Motor neuron (in vitro differentiated cells): ENCODE results near the gene ARFGAP1. TPM values are rescaled to one million over a fixed set of nuclear protein-coding genes. Genes with fewer than 3 reads are reported as not detected.
A peak's percentile ranks its signal among the peaks of the same experiment; 100 is the strongest.

Source experiments
- ATAC-seq, 8 experiments: fragments of 200-7000 bp; cut with Tn5 transposase; replicated peaks in 6 of 8; 2 replicates each; pipeline ENCODE4 v1.8.0; 2021; ENCODE audit warnings: mild to moderate bottlenecking in 8 of 8, moderate library complexity in 8 of 8
- H3K27ac ChIP-seq, 2 donors: fragments of 250-450 bp; sonication (Bioruptor Pico); 2 replicates each; pipeline ENCODE4 v1.9.0; 2021; ENCODE audit warnings: antibody characterized with exemption in 2 of 2, mild to moderate bottlenecking in 2 of 2, moderate library complexity in 1 of 2
- H3K4me1 ChIP-seq, 2 donors: fragments of 250-450 bp; sonication (Bioruptor Pico); replicated peaks in 1 of 2; 2 replicates each; pipeline ENCODE4 v1.6.1; 2021; ENCODE audit warnings: antibody characterized with exemption in 2 of 2, mild to moderate bottlenecking in 2 of 2, moderate library complexity in 1 of 2
- H3K4me3 ChIP-seq, 5 donors: fragments of 250-450 bp; sonication (Bioruptor Pico); 2 replicates each; pipeline ENCODE4 v1.9.0; 2021; ENCODE audit warnings: antibody characterized with exemption in 5 of 5, mild to moderate bottlenecking in 5 of 5, moderate library complexity in 4 of 5
- WGBS, 10 experiments: fragments of 450-650 bp; shearing (Covaris generic); methylation state at CpG; one replicate each; pipeline ENCODE4 v1.0.0; 2022; 5-methylcytosine and 5-hydroxymethylcytosine counted together
- in situ Hi-C, 9 experiments: fragments of 400-800 bp; cut with MboI; loops; one replicate each; pipeline ENCODE4 v1.15.0; 2021; ENCODE audit warnings: low sequenced_read_pairs in 9 of 9, low pct_unique_long_range_greater_than_20kb in 2 of 9; ENCODE audit not compliant: unreplicated experiment in 9 of 9
- total RNA-seq, 8 experiments: library from RNA; unstranded; fragments of 300-600 nt; gene quantifications; 2 replicates each; pipeline versions ENCODE4 v1.2.3 to v1.2.4, GENCODE V29; 2022

ARFGAP1 gene
- total RNA-seq, 8 experiments from 2014 or later = 37.1 to 103 (median 66.8) TPM

- in situ Hi-C loops = no loop called here
- Histone ChIP-seq H3K4me1 (peaks cover 63 to 67% of the 10 kb centered on the region in 2 donors), H3K27ac (no peak overlapping the region), H3K4me3 (no peak overlapping the region)
- ATAC-seq = no peak
- WGBS, 10 experiments = 63 to 100% (median 100%) methylated on average over 1 to 4 of the region's 4 CpGs; no CpG with 5 or more reads in 2 of the 10 experiments
Observed at GRCh38 chr20:63256954-63257353, 15.7 kb upstream of the ARFGAP1 start.

GRCh38 chr20:63257629-63258028 is 15.0 kb upstream of the ARFGAP1 start:
- 81 to 100% (median 93%) methylated on average over 1 to 11 of the region's 13 CpGs; no CpG with 5 or more reads in 2 of the 10 experiments for WGBS, 10 experiments
- Histone ChIP-seq H3K4me3 (no peak overlapping the region), H3K27ac (no peak overlapping the region), H3K4me1 (peaks cover 58 to 62% of the 10 kb centered on the region in 2 donors)
- no peak for ATAC-seq
- in situ Hi-C loops = no loop called here

GRCh38 chr20:63258781-63259180 is 13.8 kb upstream of the ARFGAP1 start:
- peak in 5 of 8 experiments; percentile 15 to 69 (median 42) for ATAC-seq
- H3K4me1 ChIP-seq = peaks cover 55 to 57% of the 10 kb centered on the region in 2 donors
- no peak overlapping the region for H3K4me3 ChIP-seq
- in situ Hi-C loops = no loop called here
- WGBS, 10 experiments = 50 to 80% (median 66%) methylated on average over 1 to 5 of the region's 8 CpGs; no CpG with 5 or more reads in 6 of the 10 experiments
- no peak overlapping the region for H3K27ac ChIP-seq

GRCh38 chr20:63259734-63260460 is 12.7 kb upstream of the ARFGAP1 start:
- H3K27ac ChIP-seq = peak overlapping the region in 1 of 2 donors; percentile 88
- no peak for ATAC-seq
- 20 to 98% (median 60%) methylated on average over 1 to 6 of the region's 25 CpGs; no CpG with 5 or more reads in 4 of the 10 experiments for WGBS, 10 experiments
- in situ Hi-C loops = no loop called here
- no peak overlapping the region for H3K4me3 ChIP-seq
- peaks cover 59 to 63% of the 10 kb centered on the region in 2 donors for H3K4me1 ChIP-seq

- Histone ChIP-seq H3K27ac (peak overlapping the region; percentile 68 to 88), H3K4me1 (peaks cover 55 to 59% of the 10 kb centered on the region in 2 donors), H3K4me3 (no peak overlapping the region)
- WGBS, 10 experiments = 79 to 80% methylated on average over 1 to 9 of the region's 15 CpGs; no CpG with 5 or more reads in 8 of the 10 experiments
- in situ Hi-C loops = no loop called here
- ATAC-seq = no peak
Observed at GRCh38 chr20:63260521-63260920, 12.1 kb upstream of the ARFGAP1 start.

GRCh38 chr20:63261060-63261794 is 11.4 kb upstream of the ARFGAP1 start:
- ATAC-seq = peak; percentile 43 to 82 (median 71)
- in situ Hi-C loops = no loop called here
- peaks cover 48 to 52% of the 10 kb centered on the region in 2 donors for H3K4me1 ChIP-seq
- H3K27ac ChIP-seq = peak overlapping the region; percentile 68 to 88
- no peak overlapping the region for H3K4me3 ChIP-seq
- 0 to 20% (median 11%) methylated on average over 1 to 6 of the region's 25 CpGs; no CpG with 5 or more reads in 4 of the 10 experiments for WGBS, 10 experiments

- ATAC-seq = peak in 1 of 8 experiments; percentile 36
- H3K27ac ChIP-seq = peak overlapping the region; percentile 68 to 88
- WGBS, 10 experiments = 0 to 93% (median 0%) methylated on average over 1 to 3 of the region's 30 CpGs; no CpG with 5 or more reads in 7 of the 10 experiments
- peaks cover 44 to 48% of the 10 kb centered on the region in 2 donors for H3K4me1 ChIP-seq
- H3K4me3 ChIP-seq = no peak overlapping the region
- in situ Hi-C loops = no loop called here
Observed at GRCh38 chr20:63261795-63262528, 10.7 kb upstream of the ARFGAP1 start.

GRCh38 chr20:63262836-63263235 is 9.8 kb upstream of the ARFGAP1 start:
- WGBS, 10 experiments = 100% methylated on average over 1 of the region's 9 CpGs; no CpG with 5 or more reads in 8 of the 10 experiments
- H3K4me1 ChIP-seq = peaks cover 49 to 54% of the 10 kb centered on the region in 2 donors
- no peak overlapping the region for H3K4me3 ChIP-seq
- no peak for ATAC-seq
- in situ Hi-C loops = no loop called here
- no peak overlapping the region for H3K27ac ChIP-seq

- Histone ChIP-seq H3K4me3 (no peak overlapping the region), H3K4me1 (peaks cover 49 to 60% of the 10 kb centered on the region in 2 donors), H3K27ac (peak overlapping the region in 1 of 2 donors; percentile 60)
- in situ Hi-C loops = no loop called here
- WGBS, 10 experiments = 20 to 95% (median 80%) methylated on average over 1 to 4 of the region's 10 CpGs; no CpG with 5 or more reads in 4 of the 10 experiments
- no peak for ATAC-seq
Observed at GRCh38 chr20:63264000-63264399, 8.6 kb upstream of the ARFGAP1 start.

GRCh38 chr20:63264519-63264918 is 8.1 kb upstream of the ARFGAP1 start:
- Histone ChIP-seq H3K27ac (peak overlapping the region in 1 of 2 donors; percentile 60), H3K4me3 (no peak overlapping the region), H3K4me1 (peaks cover 46 to 61% of the 10 kb centered on the region in 2 donors)
- WGBS, 10 experiments = 0 to 80% (median 22%) methylated on average over 1 to 11 of the region's 14 CpGs; no CpG with 5 or more reads in 3 of the 10 experiments
- peak in 5 of 8 experiments; percentile 37 to 67 (median 51) for ATAC-seq
- in situ Hi-C loops = no loop called here

- no peak overlapping the region for H3K4me3 ChIP-seq
- ATAC-seq = peak in 1 of 8 experiments; percentile 24
- H3K27ac ChIP-seq = no peak overlapping the region
- 0 to 73% (median 7%) methylated on average over 1 to 10 of the region's 12 CpGs; no CpG with 5 or more reads in 3 of the 10 experiments for WGBS, 10 experiments
- peaks cover 31 to 47% of the 10 kb centered on the region in 2 donors for H3K4me1 ChIP-seq
- in situ Hi-C loops = no loop called here
Observed at GRCh38 chr20:63265891-63266515, 6.6 kb upstream of the ARFGAP1 start.

- 17 to 100% (median 75%) methylated on average over 1 to 4 of the region's 9 CpGs; no CpG with 5 or more reads in 4 of the 10 experiments for WGBS, 10 experiments
- H3K27ac ChIP-seq = no peak overlapping the region
- peak in 7 of 8 experiments; percentile 2 to 30 (median 10) for ATAC-seq
- in situ Hi-C loops = no loop called here
- H3K4me3 ChIP-seq = no peak overlapping the region
- peaks cover 27 to 41% of the 10 kb centered on the region in 2 donors for H3K4me1 ChIP-seq
Observed at GRCh38 chr20:63267691-63268090, 4.9 kb upstream of the ARFGAP1 start.
